Esophagus muscularis mucosa (tissue), 4 donors: Measurements from ENCODE around the gene RCBTB1.

Experiments used
- EP300 ChIP-seq: sonication (generic); formaldehyde crosslinking; IDR thresholded peaks from one replicate; pipeline ENCODE4 v1.6.1; 2017; ENCODE audit warnings: antibody characterized with exemption
- POLR2A ChIP-seq: fragments of 450-650 bp; IDR thresholded peaks from one replicate; pipeline ENCODE4 v1.6.1; 2017; ENCODE audit warnings: antibody characterized with exemption, moderate library complexity, mild to moderate bottlenecking, low read depth
- TF ChIP-seq, protein P1 (sequence below), 3 experiments: fragments of 200-600 bp in 2 of 3; fragments of 450-650 bp in 1 of 3; sonication (generic) in 2 of 3; IDR thresholded peaks; one replicate each; pipeline ENCODE4 v1.5.1; 2017 to 2019; ENCODE audit warnings: antibody characterized with exemption in 3 of 3, mild to moderate bottlenecking in 2 of 3, moderate library complexity in 1 of 3

DNA sequence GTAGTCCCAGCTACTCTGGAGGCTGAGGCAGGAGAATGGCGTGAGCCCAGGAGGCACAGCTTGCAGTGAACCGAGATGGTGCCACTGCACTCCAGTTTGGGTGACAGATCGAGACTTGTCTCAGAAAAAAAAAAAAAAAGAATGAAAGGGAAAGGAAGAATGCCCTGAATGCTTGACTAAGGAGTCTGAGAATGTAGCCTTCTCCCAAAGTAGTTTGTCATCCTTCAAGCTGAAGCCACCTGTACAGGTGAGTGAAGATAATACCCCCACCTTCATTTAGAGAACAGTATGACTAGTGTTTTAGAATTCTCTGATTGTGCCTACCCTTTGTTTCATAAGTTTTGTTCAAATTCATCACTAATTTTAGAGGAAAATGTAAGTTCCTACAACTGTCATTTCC lies 5.9 kb downstream of the RCBTB1 start:
- TF ChIP-seq EP300 (no peak), POLR2A (no peak)
- TF ChIP-seq, protein P1, sequence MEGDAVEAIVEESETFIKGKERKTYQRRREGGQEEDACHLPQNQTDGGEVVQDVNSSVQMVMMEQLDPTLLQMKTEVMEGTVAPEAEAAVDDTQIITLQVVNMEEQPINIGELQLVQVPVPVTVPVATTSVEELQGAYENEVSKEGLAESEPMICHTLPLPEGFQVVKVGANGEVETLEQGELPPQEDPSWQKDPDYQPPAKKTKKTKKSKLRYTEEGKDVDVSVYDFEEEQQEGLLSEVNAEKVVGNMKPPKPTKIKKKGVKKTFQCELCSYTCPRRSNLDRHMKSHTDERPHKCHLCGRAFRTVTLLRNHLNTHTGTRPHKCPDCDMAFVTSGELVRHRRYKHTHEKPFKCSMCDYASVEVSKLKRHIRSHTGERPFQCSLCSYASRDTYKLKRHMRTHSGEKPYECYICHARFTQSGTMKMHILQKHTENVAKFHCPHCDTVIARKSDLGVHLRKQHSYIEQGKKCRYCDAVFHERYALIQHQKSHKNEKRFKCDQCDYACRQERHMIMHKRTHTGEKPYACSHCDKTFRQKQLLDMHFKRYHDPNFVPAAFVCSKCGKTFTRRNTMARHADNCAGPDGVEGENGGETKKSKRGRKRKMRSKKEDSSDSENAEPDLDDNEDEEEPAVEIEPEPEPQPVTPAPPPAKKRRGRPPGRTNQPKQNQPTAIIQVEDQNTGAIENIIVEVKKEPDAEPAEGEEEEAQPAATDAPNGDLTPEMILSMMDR (IDR thresholded peaks at IDR 0.05), result no peak
